Neural cell (in vitro differentiated cells): ENCODE measurements around the gene COPA.

Source experiments
- EP300 ChIP-seq: fragments of 450-650 bp; conservative IDR thresholded peaks from 2 replicates; pipeline ENCODE4 v1.6.1; 2014; ENCODE audit warnings: antibody characterized with exemption, mild to moderate bottlenecking, moderate library complexity; ENCODE audit not compliant: poor library complexity, severe bottlenecking
- EZH2 ChIP-seq: fragments of 200-600, 300-800 bp; shearing (Covaris generic), sonication (generic); IDR thresholded peaks from 2 replicates; pipeline ENCODE4 v1.6.1; 2014; ENCODE audit warnings: antibody characterized with exemption, low read length, borderline replicate concordance, mild to moderate bottlenecking; ENCODE audit not compliant: insufficient read depth, poor library complexity, severe bottlenecking
- MXI1 ChIP-seq: fragments of 450-650 bp; conservative IDR thresholded peaks from 2 replicates; pipeline ENCODE4 v1.6.1; 2014; ENCODE audit warnings: antibody characterized with exemption, mild to moderate bottlenecking; ENCODE audit not compliant: poor library complexity, severe bottlenecking
- POLR2AphosphoS5 ChIP-seq: IDR thresholded peaks from 2 replicates; pipeline ENCODE4 v1.6.1; 2012
- RAD21 ChIP-seq: fragments of 450-650 bp; conservative IDR thresholded peaks from 2 replicates; pipeline ENCODE4 v1.6.1; 2014; ENCODE audit warnings: antibody characterized with exemption, mild to moderate bottlenecking, moderate library complexity
- REST ChIP-seq: IDR thresholded peaks from 2 replicates; pipeline ENCODE4 v1.6.1; 2012; ENCODE audit warnings: borderline replicate concordance
- SMC3 ChIP-seq: fragments of 450-650 bp; conservative IDR thresholded peaks from 2 replicates; pipeline ENCODE4 v1.6.1; 2014; ENCODE audit warnings: antibody characterized with exemption, mild to moderate bottlenecking, moderate library complexity; ENCODE audit not compliant: poor library complexity
- TAF1 ChIP-seq: IDR thresholded peaks from 2 replicates; pipeline ENCODE4 v1.6.1; 2012; ENCODE audit warnings: low read depth
- TF ChIP-seq, protein P1 (sequence below): fragments of 450-650 bp; IDR thresholded peaks from 2 replicates; pipeline ENCODE4 v1.5.1; 2014; ENCODE audit warnings: antibody characterized with exemption, mild to moderate bottlenecking, moderate library complexity; ENCODE audit not compliant: poor library complexity, severe bottlenecking

DNA sequence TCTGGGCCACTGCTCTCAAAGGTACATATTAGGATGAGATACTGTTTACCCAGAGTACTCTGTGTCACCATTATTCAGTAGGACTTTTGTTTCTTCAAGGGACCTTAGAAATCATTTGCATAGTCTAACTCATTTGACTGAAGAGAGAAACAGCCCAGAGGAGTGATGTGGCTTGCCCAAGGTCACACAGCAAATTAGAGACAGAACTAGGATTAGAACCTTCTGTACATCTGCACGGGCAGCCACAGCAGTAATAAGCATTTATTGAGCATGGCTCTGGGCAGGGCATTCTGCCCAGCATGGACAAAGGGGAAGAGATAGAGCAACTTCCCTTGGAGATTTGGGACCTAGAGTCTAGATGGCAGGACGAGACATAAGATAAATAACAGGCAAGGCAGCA lies 18.1 kb upstream of the COPA start:
- no peak for TF ChIP-seq EZH2
- TF ChIP-seq POLR2AphosphoS5: no peak
- TF ChIP-seq SMC3: no peak
- TF ChIP-seq, protein P1, sequence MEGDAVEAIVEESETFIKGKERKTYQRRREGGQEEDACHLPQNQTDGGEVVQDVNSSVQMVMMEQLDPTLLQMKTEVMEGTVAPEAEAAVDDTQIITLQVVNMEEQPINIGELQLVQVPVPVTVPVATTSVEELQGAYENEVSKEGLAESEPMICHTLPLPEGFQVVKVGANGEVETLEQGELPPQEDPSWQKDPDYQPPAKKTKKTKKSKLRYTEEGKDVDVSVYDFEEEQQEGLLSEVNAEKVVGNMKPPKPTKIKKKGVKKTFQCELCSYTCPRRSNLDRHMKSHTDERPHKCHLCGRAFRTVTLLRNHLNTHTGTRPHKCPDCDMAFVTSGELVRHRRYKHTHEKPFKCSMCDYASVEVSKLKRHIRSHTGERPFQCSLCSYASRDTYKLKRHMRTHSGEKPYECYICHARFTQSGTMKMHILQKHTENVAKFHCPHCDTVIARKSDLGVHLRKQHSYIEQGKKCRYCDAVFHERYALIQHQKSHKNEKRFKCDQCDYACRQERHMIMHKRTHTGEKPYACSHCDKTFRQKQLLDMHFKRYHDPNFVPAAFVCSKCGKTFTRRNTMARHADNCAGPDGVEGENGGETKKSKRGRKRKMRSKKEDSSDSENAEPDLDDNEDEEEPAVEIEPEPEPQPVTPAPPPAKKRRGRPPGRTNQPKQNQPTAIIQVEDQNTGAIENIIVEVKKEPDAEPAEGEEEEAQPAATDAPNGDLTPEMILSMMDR: no peak
- TF ChIP-seq REST: no peak
- no peak for TF ChIP-seq EP300
- TF ChIP-seq RAD21: no peak
- TF ChIP-seq TAF1: no peak
- TF ChIP-seq MXI1: no peak
